Astrocyte of the hippocampus (primary cell): ENCODE data around the gene VSTM2B.
A peak's percentile ranks its signal among the peaks of the same experiment; 100 is the strongest.

ENCODE experiments used
- DNase-seq: peaks from one replicate; pipeline ENCODE4 v3.0.0; 2011; ENCODE audit warnings: low read depth, low spot score

Gene VSTM2B

DNA sequence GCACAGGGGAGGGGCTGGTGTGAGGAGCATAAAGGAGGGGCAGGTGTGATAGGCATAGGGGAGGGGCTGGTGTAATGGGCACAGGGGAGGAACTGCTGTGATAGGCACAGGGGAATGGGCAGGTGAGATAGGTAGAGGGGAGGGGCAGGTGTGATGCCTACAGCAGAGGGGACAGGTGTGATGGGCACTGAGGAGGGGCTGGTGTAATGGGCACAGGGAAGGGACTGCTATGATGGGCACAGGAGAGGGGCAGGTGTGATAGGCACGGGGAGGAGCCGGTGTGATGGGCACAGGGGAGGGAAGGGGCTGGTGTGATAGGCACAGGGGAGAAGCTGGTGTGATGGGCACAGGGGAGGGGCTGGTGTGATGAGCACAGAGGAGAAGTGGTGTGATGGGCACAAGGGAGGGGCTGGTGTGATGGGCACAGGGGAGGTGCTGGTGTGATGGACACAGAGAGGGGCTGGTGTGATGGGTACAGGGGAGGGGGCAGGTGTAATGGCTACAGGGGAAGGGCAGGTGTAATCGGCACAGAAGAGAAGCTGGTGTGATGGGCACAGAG lies 40.8 kb downstream of the VSTM2B start:
- DNase-seq, result no peak

DNA sequence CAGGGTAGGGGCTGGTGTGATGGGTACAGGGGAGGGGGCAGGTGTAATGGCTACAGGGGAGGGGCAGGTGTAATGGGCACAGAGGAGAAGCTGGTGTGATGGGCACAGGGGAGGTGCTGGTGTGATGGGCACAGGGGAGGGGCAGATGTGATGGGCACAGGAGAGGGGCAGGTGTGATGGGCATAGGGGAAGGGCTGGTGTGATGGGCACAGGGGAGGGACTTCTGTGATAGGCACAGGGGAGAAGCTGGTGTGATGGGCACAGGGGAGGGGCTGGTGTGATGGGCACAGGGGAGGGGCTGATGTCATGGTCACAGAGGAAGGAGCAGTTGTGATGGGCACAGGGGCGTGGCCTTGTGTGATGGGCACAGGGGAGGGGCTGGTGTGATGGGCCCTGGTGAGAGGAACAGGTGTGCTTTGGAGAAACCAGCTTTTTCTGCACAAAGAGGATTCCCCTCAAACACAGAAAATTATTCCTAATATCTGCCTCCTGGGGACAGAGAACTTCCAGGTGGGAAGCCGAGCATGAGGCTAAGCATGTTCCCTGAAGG lies 41.6 kb downstream of the VSTM2B start:
- no peak for DNase-seq

DNA sequence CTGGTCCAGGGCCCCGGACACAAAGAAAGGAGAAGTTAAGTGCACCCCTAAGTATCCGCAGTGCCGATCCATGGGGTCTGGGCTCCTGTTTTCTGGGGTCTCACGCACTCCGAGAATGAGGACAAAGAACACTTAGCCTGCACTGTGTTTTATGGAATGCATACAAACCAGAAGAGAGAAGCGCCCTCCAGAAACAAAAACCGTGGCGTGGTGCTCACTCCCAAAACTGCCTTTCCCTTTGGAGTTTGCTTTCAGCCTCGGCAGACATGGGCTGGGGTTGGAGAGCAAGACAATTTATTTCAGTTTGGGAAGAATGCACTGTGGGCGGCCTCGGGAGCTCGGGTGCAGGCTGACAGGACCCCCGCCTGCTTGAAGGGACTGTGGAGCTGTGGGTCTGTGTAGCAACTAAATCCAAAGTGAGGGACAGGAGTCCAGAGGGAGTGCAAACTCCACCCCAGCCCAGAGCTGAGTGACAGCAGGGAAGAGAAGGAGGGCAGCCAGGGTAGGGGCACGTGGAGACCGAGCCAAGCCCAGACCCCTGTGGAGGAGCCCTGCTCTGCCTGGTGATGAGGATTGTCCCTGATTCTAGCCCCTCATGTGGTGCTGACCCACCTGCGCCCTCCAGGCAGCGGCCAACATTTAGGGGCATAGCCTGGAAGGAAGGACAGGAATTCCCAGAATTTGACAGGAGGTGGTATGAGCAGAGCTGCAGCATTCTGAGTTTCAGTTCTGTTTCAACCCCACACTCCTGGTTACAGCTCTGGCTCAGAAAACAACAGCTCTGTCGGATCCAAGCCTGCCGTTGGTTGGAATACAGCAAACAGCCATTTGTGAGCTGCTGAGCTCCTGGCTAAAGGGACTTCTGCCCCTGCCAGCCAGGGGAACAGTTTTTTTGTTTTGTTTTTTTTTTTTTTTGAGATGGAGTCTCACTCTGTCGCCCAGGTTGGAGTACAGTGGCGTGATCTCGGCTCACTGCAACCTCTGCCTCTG lies 42.5 kb downstream of the VSTM2B start:
- DNase-seq, result no peak

DNA sequence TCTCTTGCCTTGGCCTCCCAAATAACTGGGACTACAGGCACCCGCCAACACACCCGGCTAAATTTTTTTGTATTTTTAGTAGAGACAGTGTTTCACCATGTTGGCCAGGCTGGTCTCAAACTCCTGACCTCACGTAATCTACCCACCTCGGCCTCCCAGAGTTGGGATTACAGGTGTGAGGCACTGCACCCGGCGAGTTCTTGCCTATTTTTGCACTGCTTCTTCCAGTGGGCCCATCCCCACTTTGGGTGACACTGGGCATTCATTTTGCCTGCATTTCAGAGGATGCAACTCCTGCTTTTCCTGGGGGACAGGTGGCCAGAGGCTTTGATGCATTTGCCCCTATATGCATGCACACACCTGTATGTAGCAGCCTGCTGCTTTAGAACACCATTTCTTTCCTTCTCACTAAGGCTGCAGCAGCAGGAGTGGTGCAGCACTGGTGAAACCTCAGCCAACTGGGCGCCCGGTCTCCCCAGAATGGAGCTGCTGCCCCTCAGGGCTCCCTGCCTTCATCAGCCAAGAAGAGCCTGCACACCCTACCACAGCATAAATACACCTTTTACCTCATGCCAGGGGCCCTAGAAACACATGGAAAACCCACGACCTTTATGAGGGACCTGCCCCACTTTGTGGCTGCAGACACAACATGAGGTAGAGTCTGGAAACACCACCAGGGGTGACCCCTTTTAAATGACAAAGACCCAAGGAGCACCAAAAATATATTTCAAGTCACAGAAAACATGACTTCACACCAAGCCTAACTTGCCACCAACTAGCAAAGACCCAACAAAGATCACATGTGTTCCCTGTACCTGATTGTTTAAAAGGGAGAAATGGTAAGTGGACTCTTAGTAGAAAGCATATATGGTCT lies 43.5 kb downstream of the VSTM2B start:
- no peak for DNase-seq

DNA sequence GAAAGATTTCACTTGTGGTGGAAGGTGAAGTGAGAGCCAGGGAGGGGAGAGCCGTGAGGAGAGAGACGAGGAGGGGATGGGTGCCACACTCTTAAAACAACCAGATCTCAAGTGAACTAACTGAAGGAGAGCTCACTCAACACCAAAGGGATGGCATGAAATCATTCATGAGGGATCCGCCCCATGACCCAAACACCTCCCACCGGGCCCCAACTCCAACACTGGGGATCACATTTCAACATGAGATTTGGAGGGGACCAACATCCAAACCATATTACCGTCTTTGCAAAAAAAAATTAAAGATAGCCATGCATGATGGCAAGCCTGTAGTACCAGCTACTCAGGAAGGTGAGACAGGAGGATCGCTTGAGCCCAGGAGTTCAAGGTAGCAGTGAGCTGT lies 45.4 kb downstream of the VSTM2B start:
- DNase-seq, result no peak

DNA sequence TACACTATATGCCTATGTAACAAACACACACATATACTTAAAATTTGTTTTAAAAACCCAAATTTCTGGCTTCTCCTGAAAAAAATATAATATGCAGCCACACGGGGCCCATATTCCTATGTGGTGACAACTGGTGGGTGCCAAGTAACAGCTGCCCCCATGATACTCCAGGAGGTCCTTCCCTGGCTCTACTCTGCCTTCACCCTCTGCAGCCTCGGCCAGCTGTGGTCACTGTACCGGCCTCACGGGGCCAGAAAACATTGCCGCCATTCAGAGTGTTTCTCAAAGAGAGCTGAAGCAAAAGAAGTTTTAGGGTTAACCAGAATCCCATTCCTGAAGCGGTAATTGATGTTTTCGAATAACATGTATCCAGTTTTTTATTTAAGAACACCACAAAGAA lies 47.7 kb downstream of the VSTM2B start:
- DNase-seq, result no peak

DNA sequence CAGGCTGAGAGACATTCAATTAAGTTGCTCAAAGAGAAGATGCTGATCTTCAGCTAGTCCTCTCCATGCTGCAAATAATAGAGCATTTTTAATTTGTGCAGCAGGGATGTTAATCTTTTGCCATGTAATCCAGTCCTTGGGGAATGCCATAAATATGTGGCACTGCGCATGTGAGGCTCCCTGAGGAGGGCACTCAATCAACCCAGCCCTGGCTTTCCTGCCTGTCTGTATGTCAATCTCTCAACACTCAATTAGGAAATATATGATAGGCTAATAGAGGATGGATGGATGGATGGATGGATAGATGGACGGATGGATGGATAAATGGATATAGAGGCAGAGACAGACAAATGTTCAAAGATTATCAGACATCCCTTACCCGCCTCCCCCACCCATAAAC lies 48.7 kb downstream of the VSTM2B start:
- DNase-seq, result no peak

DNA sequence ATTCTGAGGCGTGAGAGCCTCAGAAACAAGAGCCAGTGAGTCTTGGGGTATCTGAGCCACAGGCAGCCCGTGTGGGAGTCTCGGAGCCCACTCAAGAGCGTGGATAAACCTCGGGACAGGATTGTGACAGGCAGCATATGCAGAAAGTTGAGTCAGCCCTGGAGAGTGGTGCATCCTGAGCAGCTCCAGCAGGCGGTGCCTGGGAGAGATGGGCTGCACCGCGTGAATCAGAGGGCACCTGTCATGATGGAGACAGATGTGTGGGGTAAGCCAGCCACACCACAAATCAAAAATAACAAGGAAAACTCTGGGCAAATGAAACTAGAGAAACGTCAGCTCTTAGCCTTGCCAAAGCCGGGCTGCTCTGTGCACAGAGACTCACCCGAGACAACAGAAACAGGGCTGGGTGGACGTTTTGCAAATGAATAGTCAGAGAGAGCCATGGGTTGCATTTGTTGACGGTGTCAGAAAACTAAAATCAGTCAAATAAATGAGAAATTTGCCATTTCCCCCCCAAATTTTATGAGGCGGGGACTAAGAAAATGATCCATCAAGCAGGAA lies 50.3 kb downstream of the VSTM2B start:
- DNase-seq, result no peak

DNA sequence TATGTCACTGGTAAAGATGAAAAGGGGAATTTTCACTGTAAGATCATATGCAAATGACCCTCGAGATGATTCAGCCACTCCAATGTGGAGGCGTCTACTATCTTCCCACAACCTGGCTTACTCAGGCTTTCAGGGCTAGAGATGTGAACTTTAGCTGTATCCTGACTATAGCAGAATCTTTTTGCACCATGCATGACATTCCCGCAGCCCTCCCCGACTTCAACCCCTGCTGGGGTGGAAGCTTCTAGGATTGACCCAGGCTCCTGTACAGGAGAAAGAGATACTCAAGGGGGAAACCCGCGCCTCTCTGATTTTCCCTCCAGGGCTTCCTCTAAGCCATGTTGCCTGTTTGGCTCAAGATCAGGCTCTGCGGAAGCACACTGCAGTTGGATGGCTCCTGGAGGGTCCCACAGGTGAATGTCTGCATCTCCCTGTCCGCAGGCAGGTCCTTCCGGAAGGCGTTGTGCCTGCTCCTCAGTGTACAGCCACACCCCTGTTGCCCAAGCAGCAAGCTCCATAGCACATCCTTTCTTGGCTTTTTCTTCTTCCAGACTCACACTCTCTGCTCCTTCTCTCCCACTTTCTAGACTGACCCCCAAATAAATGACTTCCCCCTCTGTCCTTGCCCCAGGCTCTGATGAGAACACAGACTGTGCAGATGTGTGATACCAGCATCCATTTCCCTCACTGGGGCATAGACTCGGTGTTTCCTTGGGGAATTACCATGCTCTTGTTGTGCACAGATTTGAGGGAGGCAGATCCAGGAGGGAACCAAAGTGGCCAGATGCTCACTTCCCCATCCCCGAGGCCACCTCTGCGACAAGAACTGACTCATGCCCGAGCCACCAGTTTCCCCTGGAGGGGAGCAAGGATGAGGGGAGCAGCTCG lies 51.2 kb downstream of the VSTM2B start:
- no peak for DNase-seq

DNA sequence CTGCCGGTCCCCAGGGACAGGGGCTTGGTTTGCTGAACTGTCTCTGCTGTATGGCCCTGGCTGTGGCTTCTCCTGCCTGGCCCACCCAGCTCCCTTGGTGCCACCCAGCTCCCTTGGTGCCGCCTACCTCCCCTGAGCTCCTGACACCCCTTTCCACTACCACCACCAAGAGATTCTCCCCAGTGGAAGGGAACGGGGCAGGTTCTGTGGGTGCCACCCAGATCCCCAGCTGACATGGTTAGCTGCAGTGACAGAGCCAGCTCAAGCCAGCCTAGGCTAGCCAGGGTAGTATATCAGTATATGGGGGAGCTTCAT lies 51.8 kb downstream of the VSTM2B start:
- no peak for DNase-seq

DNA sequence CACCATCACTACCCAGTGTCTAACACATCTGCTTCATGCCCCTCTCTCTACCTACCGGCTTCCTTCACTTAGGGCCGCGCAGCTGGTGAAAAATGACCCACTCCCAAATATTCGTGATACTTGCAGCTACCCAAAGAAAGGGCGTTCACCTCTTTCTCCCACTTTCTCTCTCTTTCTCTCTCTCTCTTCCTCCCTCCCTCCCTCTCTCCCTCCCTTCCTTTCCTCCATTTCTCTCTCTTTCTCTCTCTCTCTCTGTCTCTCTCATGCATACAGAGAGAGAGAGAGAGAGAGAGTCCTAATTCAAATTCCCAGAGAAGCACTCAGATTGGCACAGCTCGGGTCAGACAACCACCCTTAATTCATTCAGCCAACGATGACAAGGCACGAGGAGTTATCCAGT lies 52.6 kb downstream of the VSTM2B start:
- no peak for DNase-seq

DNA sequence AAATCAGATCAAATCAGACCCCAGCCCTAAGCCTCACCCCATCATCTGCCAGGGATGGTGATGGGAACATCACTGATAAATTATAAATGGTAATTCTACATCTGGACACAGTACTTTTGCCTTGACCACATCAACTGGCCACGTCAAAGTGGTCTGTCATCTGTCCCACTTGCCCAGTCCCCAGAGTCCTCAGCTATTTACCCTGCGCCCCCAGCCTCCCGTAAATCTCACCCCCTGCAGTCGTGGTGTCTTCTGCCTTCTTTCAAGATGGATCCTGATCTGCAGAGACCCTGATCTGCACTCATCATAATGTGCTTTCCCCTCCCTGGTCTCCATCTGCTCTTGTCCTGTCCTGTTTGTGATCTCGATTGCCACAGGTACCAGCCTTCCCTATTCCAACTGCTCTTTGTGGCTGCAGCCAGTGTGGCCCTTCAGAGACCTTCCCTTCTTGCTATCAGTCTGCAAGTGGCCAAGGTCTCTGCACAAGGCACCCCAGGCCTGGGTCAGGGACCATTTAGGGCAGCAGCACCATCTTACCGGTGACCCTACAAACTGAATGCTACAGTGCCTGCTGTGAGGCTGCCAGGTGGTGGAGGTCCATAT lies 53.6 kb downstream of the VSTM2B start:
- no peak for DNase-seq

DNA sequence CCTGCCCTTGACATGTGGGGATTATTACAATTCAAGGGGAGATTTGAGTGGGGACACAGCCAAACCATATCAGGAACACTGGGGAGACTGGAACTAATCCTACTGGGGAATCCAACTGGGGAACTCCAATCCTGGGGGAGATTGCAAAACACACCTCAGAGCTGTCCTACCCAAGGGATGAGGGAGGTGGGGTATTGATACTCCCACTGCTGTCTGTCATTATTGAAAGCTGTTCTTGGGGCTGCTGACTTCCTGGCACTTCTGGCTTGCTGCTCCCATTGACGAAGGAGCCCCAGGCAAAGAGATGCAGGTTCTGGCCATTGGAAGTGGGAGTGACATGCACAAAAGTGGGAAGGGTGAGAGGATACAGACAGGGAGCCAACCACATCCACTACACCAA lies 55.6 kb downstream of the VSTM2B start:
- DNase-seq, result no peak

DNA sequence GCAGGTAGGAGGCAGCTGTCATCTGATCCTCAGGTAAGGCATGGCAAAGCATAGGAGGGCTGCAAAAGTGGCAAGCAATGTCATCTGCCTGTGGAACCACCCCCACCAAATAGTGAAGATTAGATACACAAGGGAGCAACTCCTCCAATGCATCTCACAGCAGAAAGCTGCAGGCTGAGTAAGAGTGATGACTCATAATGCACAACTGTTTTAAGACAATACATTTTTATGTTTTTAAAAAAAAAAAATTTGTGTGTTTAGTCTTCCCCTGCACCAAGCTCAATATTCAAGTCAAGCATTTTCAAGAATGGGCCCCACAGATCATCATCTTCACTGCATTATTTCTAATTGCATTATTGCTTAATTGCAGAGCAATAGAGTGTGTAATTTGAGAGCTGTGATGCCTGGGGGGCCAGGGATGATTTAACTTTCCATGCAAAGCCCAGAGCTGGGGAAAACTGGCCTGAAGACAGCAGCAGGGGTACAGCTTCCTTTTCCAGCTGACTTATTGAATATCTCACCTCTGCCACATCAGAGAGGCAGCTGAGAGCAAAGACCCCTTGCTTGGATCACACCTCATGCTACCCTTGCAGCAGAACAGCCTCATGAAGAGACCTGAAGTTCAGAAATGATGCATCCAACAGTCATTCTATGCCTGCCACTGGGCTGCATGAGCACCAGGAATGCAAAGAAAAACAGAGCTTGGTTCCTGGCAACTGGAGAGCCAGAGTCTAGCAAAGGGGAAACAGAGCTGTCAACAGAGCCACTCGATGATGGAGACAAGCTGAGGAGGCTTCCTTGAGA lies 57.6 kb downstream of the VSTM2B start:
- peak; percentile 8 for DNase-seq

DNA sequence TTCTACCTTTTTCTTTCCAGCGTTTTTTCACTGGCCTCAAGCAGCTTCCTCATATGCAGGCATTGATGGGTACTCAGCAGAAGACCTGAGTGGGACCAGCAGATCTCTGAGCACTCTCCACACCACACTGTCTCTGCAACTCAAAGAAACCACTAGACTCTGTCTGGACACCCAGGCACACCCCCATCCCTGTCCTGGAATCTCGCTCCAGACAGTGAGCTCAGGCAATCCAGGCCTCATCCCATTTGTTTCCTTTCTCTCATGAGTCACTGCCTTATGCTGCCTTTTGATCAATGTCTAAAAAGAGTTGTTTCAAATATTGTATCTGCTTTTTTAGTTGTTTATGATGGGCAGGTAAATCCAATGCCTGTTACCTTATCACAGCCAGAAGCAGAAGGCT lies 60.6 kb downstream of the VSTM2B start:
- no peak for DNase-seq

DNA sequence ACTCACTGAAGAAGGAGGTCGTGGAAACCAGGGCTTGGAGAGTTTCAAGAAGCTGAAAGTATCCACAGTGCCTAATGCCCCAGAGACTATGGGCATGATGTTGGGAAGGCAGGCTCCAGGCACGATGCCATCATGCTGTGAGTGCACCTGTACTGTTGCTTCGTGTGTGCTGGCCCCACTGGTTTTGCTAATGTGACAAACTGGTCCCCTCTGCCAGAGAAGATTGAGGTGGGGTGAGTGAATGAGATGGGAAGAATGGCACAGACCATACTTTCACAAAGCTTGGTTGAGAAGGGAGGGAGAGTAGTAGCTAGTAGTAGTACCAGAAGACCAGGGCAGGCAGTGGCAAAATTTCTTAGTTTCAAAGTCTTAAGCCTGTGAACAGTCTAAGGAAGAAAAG lies 61.3 kb downstream of the VSTM2B start:
- no peak for DNase-seq

DNA sequence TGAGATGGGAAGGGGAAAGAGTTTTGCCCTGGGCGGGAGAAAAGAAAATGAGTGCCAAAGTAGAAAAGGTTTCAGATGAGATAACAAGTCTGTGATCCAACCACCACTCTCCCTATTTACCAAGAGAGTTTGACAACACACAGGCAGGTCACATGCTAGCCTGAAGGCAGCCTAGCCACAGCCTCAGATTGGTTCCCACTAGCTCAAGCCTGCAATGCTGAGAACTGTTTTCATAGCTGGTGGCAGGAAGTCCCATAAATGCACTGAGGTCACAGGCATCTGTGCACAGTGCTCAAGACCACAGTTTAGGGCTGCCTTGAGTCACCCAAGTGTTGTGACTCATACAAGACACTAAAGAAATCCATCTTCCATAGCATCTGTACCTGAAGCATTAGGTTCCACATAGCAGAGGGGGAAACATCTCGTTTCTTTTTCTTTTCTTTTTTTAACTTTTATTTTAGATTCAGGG lies 61.8 kb downstream of the VSTM2B start:
- no peak for DNase-seq

DNA sequence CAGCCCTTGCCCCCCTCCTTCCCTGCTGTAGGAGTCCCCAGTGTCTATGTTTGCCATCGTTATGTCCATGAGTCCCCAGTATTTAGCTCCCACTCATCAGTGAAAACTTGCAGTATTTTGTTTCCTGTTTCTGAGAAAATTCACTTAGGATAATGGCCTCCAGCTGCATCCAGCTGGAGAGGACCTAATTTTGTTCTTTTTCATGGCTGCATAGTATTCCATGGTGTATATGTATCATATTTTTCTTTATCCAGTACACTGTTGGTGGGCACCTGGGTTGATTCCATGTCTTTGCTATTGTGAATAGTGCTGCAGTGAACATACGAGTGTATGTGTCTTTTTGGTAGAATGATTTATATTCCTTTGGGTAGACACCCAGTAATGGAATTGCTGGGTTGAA lies 62.3 kb downstream of the VSTM2B start:
- DNase-seq, result no peak

DNA sequence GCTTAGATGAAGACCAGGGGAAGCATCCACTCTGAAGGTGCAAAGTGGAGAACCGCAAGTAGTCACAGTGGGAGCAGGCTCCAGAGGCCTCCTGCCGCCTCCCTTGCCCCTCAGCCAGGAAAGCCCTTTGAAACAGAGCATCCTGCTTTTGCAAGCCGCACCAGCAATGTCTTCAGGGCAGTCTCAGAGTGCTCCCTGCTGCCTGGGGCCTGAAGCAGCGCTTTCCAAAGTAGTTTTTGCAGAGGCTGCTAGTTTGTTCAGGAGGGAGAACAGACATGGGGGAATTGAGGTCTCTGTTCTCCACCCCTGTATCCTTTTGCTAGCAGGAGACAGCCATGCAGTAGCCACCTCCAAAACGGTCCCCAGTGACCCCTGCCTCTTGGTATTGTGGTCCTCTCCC lies 64.5 kb downstream of the VSTM2B start:
- no peak for DNase-seq
